Astrocyte (in vitro differentiated cells and primary cell): ENCODE measurements around the gene SLC22A7. TPM values are rescaled to one million over a fixed set of nuclear protein-coding genes. Genes with fewer than 3 reads are reported as not detected.

ENCODE experiments used
- DNase-seq: peaks from one replicate; pipeline ENCODE4 v3.0.0-alpha.2; 2010; ENCODE audit warnings: low read depth
- FAIRE-seq: peaks from 2 replicates; lab custom pipeline; 2011; peaks lifted over from hg19 to GRCh38; lab: Jason Lieb, UNC
- H2AFZ ChIP-seq: 2 replicates; pipeline ENCODE4 v1.6.0; 2012; ENCODE audit warnings: low read depth, low read length, inconsistent platforms
- H3K27ac ChIP-seq: 2 replicates; pipeline ENCODE4 v1.5.1; 2011; ENCODE audit warnings: low read depth, low read length, inconsistent platforms
- H3K27me3 ChIP-seq: 2 replicates; pipeline ENCODE4 v1.6.0; 2011; ENCODE audit warnings: low read length, inconsistent platforms; ENCODE audit not compliant: insufficient read depth
- H3K36me3 ChIP-seq: 2 replicates; pipeline ENCODE4 v1.5.1; 2011; ENCODE audit warnings: low read length, inconsistent platforms; ENCODE audit not compliant: insufficient read depth
- H3K4me1 ChIP-seq: 2 replicates; pipeline ENCODE4 v1.5.1; 2011; ENCODE audit warnings: low read length, inconsistent platforms; ENCODE audit not compliant: insufficient read depth
- H3K4me2 ChIP-seq: 2 replicates; pipeline ENCODE4 v1.6.0; 2012; ENCODE audit warnings: low read length, inconsistent platforms
- H3K4me3 ChIP-seq: 2 replicates; pipeline ENCODE4 v1.5.1; 2011; ENCODE audit warnings: low read depth, mild to moderate bottlenecking, low read length, inconsistent platforms; ENCODE audit not compliant: insufficient read depth
- H3K79me2 ChIP-seq: 2 replicates; pipeline ENCODE4 v1.6.0; 2012; ENCODE audit warnings: mild to moderate bottlenecking, low read length, inconsistent platforms; ENCODE audit not compliant: insufficient read depth
- H3K9ac ChIP-seq: 2 replicates; pipeline ENCODE4 v1.6.0; 2012; ENCODE audit warnings: mild to moderate bottlenecking, low read length, inconsistent platforms
- H3K9me3 ChIP-seq: 2 replicates; pipeline ENCODE4 v1.5.1; 2012; ENCODE audit warnings: low read depth, mild to moderate bottlenecking, low read length, inconsistent platforms; ENCODE audit not compliant: insufficient read depth
- H4K20me1 ChIP-seq: 2 replicates; pipeline ENCODE4 v1.6.0; 2012; ENCODE audit warnings: low read length, inconsistent platforms; ENCODE audit not compliant: insufficient read depth
- H3K27ac Mint-ChIP-seq: one replicate; pipeline ENCODE4 v1.8.0; 2021; ENCODE audit warnings: mild to moderate bottlenecking, mixed read lengths; ENCODE audit not compliant: unreplicated experiment
- H3K27me3 Mint-ChIP-seq: one replicate; pipeline ENCODE4 v1.8.0; 2021; ENCODE audit warnings: low read depth, mixed read lengths; ENCODE audit not compliant: unreplicated experiment
- H3K36me3 Mint-ChIP-seq: one replicate; pipeline ENCODE4 v1.8.0; 2021; ENCODE audit warnings: low read depth, mixed read lengths; ENCODE audit not compliant: unreplicated experiment
- H3K4me1 Mint-ChIP-seq: one replicate; pipeline ENCODE4 v1.8.0; 2021; ENCODE audit warnings: low read depth, mixed read lengths; ENCODE audit not compliant: unreplicated experiment
- H3K4me3 Mint-ChIP-seq: one replicate; pipeline ENCODE4 v1.8.0; 2021; ENCODE audit warnings: mild to moderate bottlenecking, moderate library complexity, mixed read lengths; ENCODE audit not compliant: unreplicated experiment
- H3K9me3 Mint-ChIP-seq: one replicate; pipeline ENCODE4 v1.8.0; 2021; ENCODE audit warnings: mild to moderate bottlenecking, mixed read lengths; ENCODE audit not compliant: unreplicated experiment
- CTCF ChIP-seq: IDR thresholded peaks from 2 replicates; pipeline ENCODE4 v1.5.1; 2011; ENCODE audit warnings: low read depth, mild to moderate bottlenecking, inconsistent platforms, low read length, moderate library complexity; ENCODE audit not compliant: insufficient read depth
- EZH2 ChIP-seq: IDR thresholded peaks from 2 replicates; pipeline ENCODE4 v1.6.1; 2012; ENCODE audit warnings: mild to moderate bottlenecking, low read length, inconsistent platforms; ENCODE audit not compliant: insufficient read depth
- total RNA-seq: library from RNA; stranded (reverse); gene quantifications from 2 replicates; pipeline ENCODE4 v1.2.1, GENCODE V29; 2021

Gene SLC22A7
- total RNA-seq, 1 donor from 2014 or later = not detected

GRCh38 chr6:43267619-43268354 is 30.3 kb upstream of the SLC22A7 start:
- no peak overlapping the region for H3K4me2 ChIP-seq

DNA sequence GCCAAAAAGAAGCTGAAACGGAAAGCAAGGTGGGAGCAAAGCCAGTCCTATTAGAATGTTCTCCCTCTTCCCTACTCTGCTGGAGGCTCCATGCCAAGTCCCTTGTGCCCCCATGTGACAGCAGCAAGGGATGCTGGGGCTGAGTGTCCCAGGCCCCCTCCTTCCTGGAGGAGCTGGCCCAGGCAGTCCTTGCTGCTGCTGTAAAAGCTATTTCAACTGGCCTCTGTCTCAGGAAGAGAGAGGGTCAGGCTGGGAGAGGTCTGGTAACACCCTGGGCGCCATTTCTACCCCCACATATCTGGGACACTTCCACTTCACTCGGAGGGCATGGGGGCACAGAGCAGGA is 29.7 kb upstream of the SLC22A7 start:
- Histone ChIP-seq H3K4me1 (no peaks in the 10 kb centered on the region), H3K27me3 (peaks cover 12% of the 10 kb centered on the region), H3K4me3 (no peak overlapping the region), H4K20me1 (no peaks in the 10 kb centered on the region), H2AFZ (no peak overlapping the region), H3K9ac (no peak overlapping the region), H3K4me2 (no peak overlapping the region), H3K9me3 (no peaks in the 10 kb centered on the region), H3K27ac (no peak overlapping the region), H3K79me2 (no peaks in the 10 kb centered on the region), H3K36me3 (no peaks in the 10 kb centered on the region)
- TF ChIP-seq EZH2 (no peak), CTCF (no peak)
- no peak overlapping the region for H3K27ac Mint-ChIP-seq
- FAIRE-seq = no peak
- DNase-seq = no peak
- H3K4me1 Mint-ChIP-seq = peaks cover 10% of the 10 kb centered on the region
- peaks cover 64% of the 10 kb centered on the region for H3K27me3 Mint-ChIP-seq
- no peaks in the 10 kb centered on the region for H3K9me3 Mint-ChIP-seq
- no peak overlapping the region for H3K4me3 Mint-ChIP-seq
- no peaks in the 10 kb centered on the region for H3K36me3 Mint-ChIP-seq

More at GRCh38 chr6:43267619-43268354, 30.3 kb upstream of the SLC22A7 start:
- H2AFZ ChIP-seq = no peak overlapping the region
- H3K9ac ChIP-seq = no peak overlapping the region
- peaks cover 59% of the 10 kb centered on the region for H3K27me3 Mint-ChIP-seq
- no peak for DNase-seq
- no peak overlapping the region for H3K4me3 ChIP-seq
- no peaks in the 10 kb centered on the region for H3K9me3 ChIP-seq
- H3K4me3 Mint-ChIP-seq = no peak overlapping the region
- H4K20me1 ChIP-seq = no peaks in the 10 kb centered on the region
- H3K27me3 ChIP-seq = peaks cover 12% of the 10 kb centered on the region
- no peak for FAIRE-seq
- H3K79me2 ChIP-seq = no peaks in the 10 kb centered on the region
- H3K27ac ChIP-seq = no peak overlapping the region
- no peaks in the 10 kb centered on the region for H3K36me3 ChIP-seq
- no peaks in the 10 kb centered on the region for H3K36me3 Mint-ChIP-seq
- H3K4me1 Mint-ChIP-seq = peaks cover 10% of the 10 kb centered on the region
- H3K27ac Mint-ChIP-seq = no peak overlapping the region
- no peak for TF ChIP-seq EZH2
- no peak for TF ChIP-seq CTCF
- H3K4me1 ChIP-seq = no peaks in the 10 kb centered on the region
- no peaks in the 10 kb centered on the region for H3K9me3 Mint-ChIP-seq

GRCh38 chr6:43268782-43269272 is 29.2 kb upstream of the SLC22A7 start:
- Histone ChIP-seq H2AFZ (no peak overlapping the region), H3K9ac (no peak overlapping the region)

More at GRCh38 chr6:43268782-43269272, 29.2 kb upstream of the SLC22A7 start:
- no peak overlapping the region for H3K27ac Mint-ChIP-seq
- TF ChIP-seq EZH2 (no peak), CTCF (no peak)
- H3K4me1 ChIP-seq = no peaks in the 10 kb centered on the region
- H3K9me3 ChIP-seq = no peaks in the 10 kb centered on the region
- peaks cover 12% of the 10 kb centered on the region for H3K27me3 ChIP-seq
- H3K4me2 ChIP-seq = peak overlapping the region; percentile 70
- no peaks in the 10 kb centered on the region for H3K79me2 ChIP-seq
- DNase-seq = no peak
- peaks cover 10% of the 10 kb centered on the region for H3K4me1 Mint-ChIP-seq
- H3K4me3 ChIP-seq = no peak overlapping the region
- no peaks in the 10 kb centered on the region for H3K36me3 ChIP-seq
- H3K36me3 Mint-ChIP-seq = no peaks in the 10 kb centered on the region
- H3K4me3 Mint-ChIP-seq = no peak overlapping the region
- no peaks in the 10 kb centered on the region for H4K20me1 ChIP-seq
- FAIRE-seq = no peak
- H3K27ac ChIP-seq = no peak overlapping the region
- H3K27me3 Mint-ChIP-seq = peaks cover 69% of the 10 kb centered on the region
- no peaks in the 10 kb centered on the region for H3K9me3 Mint-ChIP-seq
